ENCODE data around the gene CUX1.

CUX1 gene

DNA sequence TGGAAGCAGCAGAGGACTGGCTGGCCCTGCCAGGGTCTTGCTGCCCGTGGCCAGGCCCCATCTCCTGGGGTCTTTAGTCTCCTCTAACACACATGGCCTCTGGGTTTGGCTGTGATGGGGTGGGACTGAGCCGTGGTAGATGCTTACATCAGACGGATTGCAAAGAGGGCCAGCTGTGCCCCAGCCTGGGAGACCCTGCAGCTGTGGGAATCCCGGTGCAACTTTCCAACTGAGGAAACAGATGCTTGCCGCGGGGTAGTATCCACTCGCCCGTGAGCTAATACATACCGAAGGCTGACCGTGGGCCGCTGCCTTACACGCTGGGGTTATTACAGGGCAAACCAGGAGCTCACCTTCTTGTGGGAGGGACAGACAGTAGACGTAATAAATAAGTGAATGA is 445.1 kb downstream of the CUX1 start:
- Histone ChIP-seq H3K9me3 (no peaks in the 10 kb centered on the region), H3K36me3 (no peaks in the 10 kb centered on the region), H3K4me1 (peaks cover 12% of the 10 kb centered on the region), H3K4me3 (ENCODE audit: low read depth, low read length) (no peak overlapping the region), H3K27me3 (no peaks in the 10 kb centered on the region)
- DNase-seq: no peak
- TF ChIP-seq, protein P1, sequence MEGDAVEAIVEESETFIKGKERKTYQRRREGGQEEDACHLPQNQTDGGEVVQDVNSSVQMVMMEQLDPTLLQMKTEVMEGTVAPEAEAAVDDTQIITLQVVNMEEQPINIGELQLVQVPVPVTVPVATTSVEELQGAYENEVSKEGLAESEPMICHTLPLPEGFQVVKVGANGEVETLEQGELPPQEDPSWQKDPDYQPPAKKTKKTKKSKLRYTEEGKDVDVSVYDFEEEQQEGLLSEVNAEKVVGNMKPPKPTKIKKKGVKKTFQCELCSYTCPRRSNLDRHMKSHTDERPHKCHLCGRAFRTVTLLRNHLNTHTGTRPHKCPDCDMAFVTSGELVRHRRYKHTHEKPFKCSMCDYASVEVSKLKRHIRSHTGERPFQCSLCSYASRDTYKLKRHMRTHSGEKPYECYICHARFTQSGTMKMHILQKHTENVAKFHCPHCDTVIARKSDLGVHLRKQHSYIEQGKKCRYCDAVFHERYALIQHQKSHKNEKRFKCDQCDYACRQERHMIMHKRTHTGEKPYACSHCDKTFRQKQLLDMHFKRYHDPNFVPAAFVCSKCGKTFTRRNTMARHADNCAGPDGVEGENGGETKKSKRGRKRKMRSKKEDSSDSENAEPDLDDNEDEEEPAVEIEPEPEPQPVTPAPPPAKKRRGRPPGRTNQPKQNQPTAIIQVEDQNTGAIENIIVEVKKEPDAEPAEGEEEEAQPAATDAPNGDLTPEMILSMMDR (IDR thresholded peaks at IDR 0.05; ENCODE audit: low read depth, low read length): no peak

DNA sequence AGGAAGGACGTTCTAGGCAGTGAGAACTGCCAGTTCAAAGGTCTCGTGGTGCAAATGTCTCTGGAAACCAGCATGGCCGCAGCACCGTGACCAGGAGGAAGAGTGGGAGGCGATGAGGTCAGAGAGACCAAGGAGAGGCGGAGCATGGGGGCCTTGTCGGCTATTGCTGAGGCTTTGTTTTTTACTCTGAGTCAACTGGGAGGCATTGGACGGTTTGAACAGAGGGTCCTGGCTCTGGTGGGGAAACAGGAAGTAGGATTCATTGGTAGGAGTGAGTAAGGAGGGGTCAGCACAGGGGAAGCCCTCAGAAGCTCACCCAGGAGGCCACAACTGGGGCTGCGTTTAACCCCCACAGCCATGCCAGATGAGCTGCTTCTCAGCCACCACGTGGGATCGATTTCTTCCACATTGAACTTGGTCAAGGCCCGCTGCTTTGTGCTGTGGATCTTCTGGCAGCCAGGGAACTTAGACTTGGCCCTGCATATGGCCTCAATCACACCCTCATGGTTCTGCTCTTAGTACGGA is 447.0 kb downstream of the CUX1 start:
- TF ChIP-seq, protein P1 (IDR thresholded peaks at IDR 0.05; ENCODE audit: low read depth, low read length): no peak
- DNase-seq: no peak
- Histone ChIP-seq H3K9me3 (no peaks in the 10 kb centered on the region), H3K36me3 (no peaks in the 10 kb centered on the region), H3K4me3 (ENCODE audit: low read depth, low read length) (no peak overlapping the region), H3K27me3 (no peaks in the 10 kb centered on the region), H3K4me1 (peaks cover 7% of the 10 kb centered on the region)

DNA sequence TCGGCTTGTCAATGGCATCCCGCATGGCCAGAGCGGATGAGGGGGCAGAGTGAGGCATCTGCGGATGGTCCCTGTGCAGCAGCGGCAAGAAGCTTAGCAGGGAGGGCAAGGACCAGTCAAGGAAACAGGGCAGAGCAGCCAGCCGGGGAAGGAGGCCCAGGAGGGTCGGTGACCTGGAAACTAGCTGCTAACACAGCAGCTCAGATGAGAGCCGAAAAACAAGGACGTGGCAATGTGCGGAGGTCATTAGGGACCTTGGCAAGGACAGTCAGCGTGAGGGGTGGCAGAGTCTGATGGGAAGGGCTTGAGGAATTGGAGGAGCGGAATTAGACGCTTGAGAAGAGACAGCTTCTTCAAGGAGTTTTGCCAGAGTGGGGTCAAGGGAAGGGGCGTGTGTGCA is 449.1 kb downstream of the CUX1 start:
- TF ChIP-seq, protein P1 (IDR thresholded peaks at IDR 0.05; ENCODE audit: low read depth, low read length): no peak

DNA sequence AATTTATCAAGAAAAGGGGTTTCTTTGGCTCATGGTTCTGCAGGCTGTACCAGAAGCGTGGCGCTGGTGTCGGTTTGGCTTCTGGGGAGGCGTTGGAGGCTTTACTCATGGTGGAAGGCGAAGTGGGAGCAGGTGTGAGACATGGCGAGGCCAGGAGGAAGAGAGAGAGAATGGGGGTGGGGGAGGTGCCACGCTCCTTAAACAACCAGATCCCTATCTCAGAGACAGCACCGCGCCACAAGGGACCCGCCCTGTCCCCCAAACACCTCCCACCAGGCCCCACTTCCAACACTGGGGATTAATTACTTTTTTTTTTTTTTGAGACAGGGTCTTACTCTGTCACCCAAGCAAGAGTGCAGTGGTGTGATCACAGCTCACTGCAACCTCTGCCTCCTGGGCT is 451.2 kb downstream of the CUX1 start:
- H3K36me3 ChIP-seq: no peaks in the 10 kb centered on the region
- TF ChIP-seq, protein P1 (IDR thresholded peaks at IDR 0.05; ENCODE audit: low read depth, low read length): no peak
- H3K9me3 ChIP-seq: no peaks in the 10 kb centered on the region
- H3K4me3 ChIP-seq (ENCODE audit: low read depth, low read length): no peak overlapping the region
- DNase-seq: no peak
- no peaks in the 10 kb centered on the region for H3K4me1 ChIP-seq
- no peaks in the 10 kb centered on the region for H3K27me3 ChIP-seq

More for the DNA sequence above, 449.1 kb downstream of the CUX1 start:
- Histone ChIP-seq H3K4me1 (no peaks in the 10 kb centered on the region), H3K36me3 (no peaks in the 10 kb centered on the region), H3K27me3 (no peaks in the 10 kb centered on the region), H3K9me3 (no peaks in the 10 kb centered on the region), H3K4me3 (ENCODE audit: low read depth, low read length) (no peak overlapping the region)
- DNase-seq: no peak

DNA sequence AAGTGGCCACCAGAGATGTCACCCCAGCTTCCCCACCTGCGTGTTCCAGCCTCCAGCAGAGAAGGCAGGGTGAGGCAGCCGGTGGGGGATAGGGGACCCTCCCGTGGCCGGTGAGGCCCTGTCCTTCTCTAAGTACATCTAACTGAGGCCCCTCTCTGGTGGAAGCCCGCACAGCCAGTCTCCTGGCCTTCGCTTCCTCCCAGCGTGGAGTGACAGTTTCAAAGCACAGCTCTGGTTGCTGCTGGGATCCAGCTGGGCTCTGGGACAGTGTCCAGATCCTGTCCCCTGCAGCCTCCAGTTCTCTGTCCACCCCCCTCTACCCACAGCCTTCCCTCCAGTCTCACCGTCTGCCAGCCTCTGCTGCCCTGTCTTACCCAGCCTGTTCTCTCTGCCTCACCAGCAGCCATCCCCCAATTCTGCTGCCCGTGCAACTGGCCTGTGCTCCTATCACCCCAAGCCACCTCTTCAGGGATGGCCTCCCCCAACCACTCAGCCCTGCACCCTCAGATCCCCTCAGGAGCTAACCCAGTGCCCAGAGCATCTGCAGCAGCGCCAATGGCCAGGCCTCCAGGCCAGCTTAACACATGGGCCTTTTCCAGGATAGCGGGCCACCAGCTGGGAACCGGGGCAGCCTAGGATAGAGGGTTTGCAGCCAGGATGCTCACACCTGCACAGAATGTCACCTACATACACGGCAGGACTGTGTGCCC is 452.9 kb downstream of the CUX1 start:
- Histone ChIP-seq H3K4me1 (no peaks in the 10 kb centered on the region), H3K4me3 (ENCODE audit: low read depth, low read length) (no peak overlapping the region), H3K27me3 (no peaks in the 10 kb centered on the region), H3K9me3 (no peaks in the 10 kb centered on the region), H3K36me3 (no peaks in the 10 kb centered on the region)
- TF ChIP-seq, protein P1 (IDR thresholded peaks at IDR 0.05; ENCODE audit: low read depth, low read length): no peak
- no peak for DNase-seq

DNA sequence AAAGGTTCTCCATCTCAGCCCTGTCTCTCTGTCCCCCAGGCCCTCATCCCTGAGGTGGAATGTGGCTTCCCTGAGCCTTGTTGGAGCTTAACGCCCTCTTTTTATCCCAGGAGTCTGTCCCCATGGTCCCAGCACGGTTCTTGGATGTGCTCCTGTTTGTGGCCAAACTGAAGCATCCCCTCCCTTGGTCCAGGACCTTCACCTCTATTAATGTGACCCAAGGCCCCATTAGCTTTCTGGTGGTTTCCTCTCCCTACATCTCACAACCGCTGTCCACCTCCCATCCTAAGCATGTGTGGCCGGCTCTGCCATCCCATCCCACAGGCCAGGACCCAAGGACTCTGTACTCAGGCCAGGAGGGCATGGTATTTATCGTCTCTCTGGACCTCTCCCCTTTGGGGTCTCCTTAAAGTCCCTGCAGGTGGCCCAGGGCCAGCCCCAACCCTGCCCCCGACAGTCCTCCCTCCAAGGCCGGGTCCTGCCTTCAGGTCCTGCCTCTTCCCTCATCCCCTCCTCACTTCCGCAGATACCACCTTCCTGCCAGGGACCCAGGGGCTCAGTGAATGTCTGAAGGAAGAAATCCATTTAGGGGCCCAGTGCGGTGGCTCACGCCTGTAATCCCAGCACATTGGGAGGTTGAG is 453.9 kb downstream of the CUX1 start:
- TF ChIP-seq, protein P1 (IDR thresholded peaks at IDR 0.05; ENCODE audit: low read depth, low read length): no peak
- Histone ChIP-seq H3K9me3 (no peaks in the 10 kb centered on the region), H3K4me3 (ENCODE audit: low read depth, low read length) (no peak overlapping the region), H3K36me3 (no peaks in the 10 kb centered on the region), H3K4me1 (no peaks in the 10 kb centered on the region), H3K27me3 (no peaks in the 10 kb centered on the region)
- no peak for DNase-seq

Measured in BE2C (cell line).